ENCODE data around the gene S100A2.

S100A2 gene

DNA sequence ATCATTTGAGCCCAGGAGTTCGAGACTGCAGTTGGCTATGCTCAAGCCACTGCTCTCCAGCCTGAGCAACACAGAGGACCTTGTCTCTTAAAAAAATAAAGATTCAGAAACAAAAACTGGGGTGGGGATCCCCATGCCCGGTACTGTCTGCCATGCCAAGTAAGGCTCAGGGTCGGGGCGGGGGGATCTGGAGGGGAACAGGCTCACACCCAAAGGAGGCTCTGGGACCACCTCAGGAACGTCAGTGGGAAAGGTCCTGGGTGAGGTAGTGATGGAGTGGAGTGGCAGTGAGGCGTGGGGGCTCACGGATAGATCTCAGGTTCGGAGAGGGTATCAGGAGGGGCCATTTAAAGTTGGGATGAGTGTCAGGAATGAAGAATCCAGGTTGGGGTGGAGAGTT, 19.3 kb downstream of the S100A2 start:
- no peak for DNase-seq (ENCODE audit: low read depth in 1 of 2, low spot score in 1 of 2)
- Histone ChIP-seq H3K4me3 (replicated peaks; ENCODE audit: insufficient read depth, low read length) (peak overlapping the region; percentile 36), H3K27ac (replicated peaks) (peak overlapping the region; percentile 93), H3K27me3 (ENCODE audit: insufficient read depth, poor library complexity, severe bottlenecking) (no peaks in the 10 kb centered on the region)
- TF ChIP-seq POLR2AphosphoS5 (IDR thresholded peaks at IDR 0.05; ENCODE audit: low read depth) = no peak
- no peak for TF ChIP-seq REST (IDR thresholded peaks at IDR 0.05; ENCODE audit: insufficient replicate concordance, low read depth)
- TF ChIP-seq SPI1 (IDR thresholded peaks at IDR 0.05; ENCODE audit: borderline replicate concordance, low read depth) = no peak
- TF ChIP-seq GABPA (IDR thresholded peaks at IDR 0.05; ENCODE audit: low read depth) = no peak
- no peak for TF ChIP-seq CTCF (IDR thresholded peaks at IDR 0.05; ENCODE audit: insufficient read depth, low read length)

- Histone ChIP-seq H3K4me3 (replicated peaks; ENCODE audit: insufficient read depth, low read length) (peak within 1 kb of the TSS; percentile 36), H3K27me3 (ENCODE audit: insufficient read depth, poor library complexity, severe bottlenecking) (no peaks in the 10 kb centered on the region), H3K27ac (replicated peaks) (peak within 1 kb of the TSS; percentile 93)
- peak; percentile 89 to 99 for DNase-seq (ENCODE audit: low read depth in 1 of 2, low spot score in 1 of 2)
- TF ChIP-seq SPI1 (IDR thresholded peaks at IDR 0.05; ENCODE audit: borderline replicate concordance, low read depth) = peak; percentile 71; the same call in 1 of the 2 replicates
- peak; percentile 18 for TF ChIP-seq REST (IDR thresholded peaks at IDR 0.05; ENCODE audit: insufficient replicate concordance, low read depth)
- TF ChIP-seq CTCF (IDR thresholded peaks at IDR 0.05; ENCODE audit: insufficient read depth, low read length) = no peak
- peak; percentile 84; the same call in 1 of the 2 replicates for TF ChIP-seq POLR2AphosphoS5 (IDR thresholded peaks at IDR 0.05; ENCODE audit: low read depth)
- TF ChIP-seq GABPA (IDR thresholded peaks at IDR 0.05; ENCODE audit: low read depth) = no peak
These were observed 20.3 kb downstream of the S100A2 start, which contains the start of gene S100A4 for GRCh38 chr1:153545067-153546055. Gene S100A4, minus strand, starts transcription at chr1:153545806. Its CDS starts 1,012 bp downstream, at chr1:153544794.

DNA sequence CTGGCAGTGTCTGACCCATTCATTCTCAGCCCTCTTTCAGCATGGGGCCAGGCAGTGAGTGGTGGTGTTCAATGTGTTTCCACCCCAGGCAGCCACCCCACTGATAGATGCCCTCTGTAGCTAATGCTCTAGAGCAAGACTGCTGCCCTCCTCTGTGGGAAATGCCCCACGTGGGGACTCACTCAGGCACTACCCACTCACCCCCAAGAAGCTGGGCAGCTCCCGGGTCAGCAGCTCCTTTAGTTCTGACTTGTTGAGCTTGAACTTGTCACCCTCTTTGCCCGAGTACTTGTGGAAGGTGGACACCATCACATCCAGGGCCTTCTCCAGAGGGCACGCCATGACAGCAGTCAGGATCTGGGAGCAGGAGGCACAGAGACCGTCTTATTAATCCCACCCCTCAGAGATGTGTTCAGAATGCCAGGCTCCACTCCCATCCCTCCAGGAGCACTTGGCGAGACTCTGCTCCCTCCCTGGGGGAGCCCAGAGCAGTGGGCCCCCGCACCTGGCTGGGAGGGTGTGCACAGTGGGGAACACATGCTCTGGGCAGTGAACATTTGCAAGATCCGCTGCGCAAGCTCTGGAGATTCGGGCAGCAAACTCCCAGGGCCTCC, 21.1 kb downstream of the S100A2 start:
- peak overlapping the region; percentile 93 for H3K27ac ChIP-seq (replicated peaks)

More for the DNA sequence above, 21.1 kb downstream of the S100A2 start:
- no peak for DNase-seq (ENCODE audit: low read depth in 1 of 2, low spot score in 1 of 2)
- H3K27me3 ChIP-seq (ENCODE audit: insufficient read depth, poor library complexity, severe bottlenecking) = no peaks in the 10 kb centered on the region
- H3K4me3 ChIP-seq (replicated peaks; ENCODE audit: insufficient read depth, low read length) = peak overlapping the region; percentile 36
- no peak for TF ChIP-seq GABPA (IDR thresholded peaks at IDR 0.05; ENCODE audit: low read depth)
- TF ChIP-seq REST (IDR thresholded peaks at IDR 0.05; ENCODE audit: insufficient replicate concordance, low read depth) = no peak
- TF ChIP-seq CTCF (IDR thresholded peaks at IDR 0.05; ENCODE audit: insufficient read depth, low read length) = no peak
- no peak; the same call in 1 of the 2 replicates for TF ChIP-seq POLR2AphosphoS5 (IDR thresholded peaks at IDR 0.05; ENCODE audit: low read depth)
- TF ChIP-seq SPI1 (IDR thresholded peaks at IDR 0.05; ENCODE audit: borderline replicate concordance, low read depth) = no peak

All from HL-60 (cell line).